ENCODE measurements around the gene PHF19.

The PHF19 gene

GRCh38 chr9:120853198-120853597 lies 23.8 kb downstream of the PHF19 start:
- no peak for DNase-seq (ENCODE audit: low spot score)

GRCh38 chr9:120852240-120853010 lies 24.6 kb downstream of the PHF19 start:
- no peak for DNase-seq (ENCODE audit: low spot score)

DNA sequence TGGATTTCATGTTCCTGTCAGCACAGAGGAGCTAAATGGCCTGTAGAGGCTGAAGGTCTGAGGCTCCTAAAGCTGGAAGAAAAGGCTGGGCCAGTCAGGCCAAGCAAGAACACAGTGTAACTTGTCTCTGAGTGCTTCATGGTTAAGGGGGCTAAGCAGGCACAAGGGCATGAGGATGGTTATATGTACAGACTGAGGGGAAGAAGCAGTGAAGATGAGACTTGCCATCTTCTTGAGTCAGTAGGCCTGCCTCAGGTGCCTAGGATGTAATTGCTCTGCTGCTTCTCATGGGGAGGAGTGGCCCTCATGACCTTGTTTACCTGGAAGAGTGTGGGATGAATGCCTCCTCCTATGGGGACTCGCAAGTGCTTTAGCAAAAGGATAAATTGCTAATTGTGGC lies 25.5 kb downstream of the PHF19 start:
- DNase-seq (ENCODE audit: low spot score), result no peak

DNA sequence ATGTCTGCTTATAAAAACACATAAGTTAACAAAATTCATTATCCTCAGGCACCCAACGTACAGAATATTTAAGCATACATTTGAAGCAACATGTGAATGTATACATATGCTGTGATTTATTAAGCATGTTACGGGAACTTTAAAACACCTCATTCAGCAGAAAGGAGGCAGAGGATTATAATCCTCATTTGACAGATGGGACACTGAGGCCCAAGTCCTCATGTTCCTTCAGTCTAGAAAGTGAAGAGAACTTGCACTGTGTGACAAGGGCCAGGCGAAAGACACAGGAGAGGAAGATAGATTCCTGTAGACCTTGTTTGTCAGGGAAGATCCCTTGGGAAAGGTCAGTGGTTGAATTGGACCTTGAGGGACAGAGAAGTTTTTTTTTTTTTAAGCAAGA lies 26.7 kb downstream of the PHF19 start:
- DNase-seq (ENCODE audit: low spot score), result no peak

GRCh38 chr9:120846906-120847305 lies 30.1 kb downstream of the PHF19 start:
- no peak for DNase-seq (ENCODE audit: low spot score)

- DNase-seq (ENCODE audit: low spot score), result peak; percentile 80
Observed at GRCh38 chr9:120846251-120846889, 30.6 kb downstream of the PHF19 start.

DNA sequence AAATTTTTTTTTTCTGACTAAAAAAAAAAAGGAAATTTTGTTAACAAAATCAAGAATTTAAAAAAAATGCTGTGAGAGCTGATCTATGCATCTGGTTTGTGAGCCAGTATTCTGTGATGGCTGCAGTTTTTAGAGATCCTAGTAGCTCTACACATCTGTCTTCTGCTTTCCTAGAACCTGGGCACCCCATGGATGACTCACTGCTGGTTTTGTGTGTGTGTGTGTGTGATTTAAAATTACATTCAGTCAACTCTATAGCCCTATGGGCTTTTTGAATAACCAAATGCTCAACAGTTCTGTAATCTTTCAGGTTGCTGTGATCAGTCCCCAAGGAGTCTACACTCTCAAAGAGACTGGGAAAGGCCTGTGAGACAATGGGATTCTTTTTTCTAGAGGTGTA lies 31.7 kb downstream of the PHF19 start:
- peak; percentile 76 for DNase-seq (ENCODE audit: low spot score)

DNA sequence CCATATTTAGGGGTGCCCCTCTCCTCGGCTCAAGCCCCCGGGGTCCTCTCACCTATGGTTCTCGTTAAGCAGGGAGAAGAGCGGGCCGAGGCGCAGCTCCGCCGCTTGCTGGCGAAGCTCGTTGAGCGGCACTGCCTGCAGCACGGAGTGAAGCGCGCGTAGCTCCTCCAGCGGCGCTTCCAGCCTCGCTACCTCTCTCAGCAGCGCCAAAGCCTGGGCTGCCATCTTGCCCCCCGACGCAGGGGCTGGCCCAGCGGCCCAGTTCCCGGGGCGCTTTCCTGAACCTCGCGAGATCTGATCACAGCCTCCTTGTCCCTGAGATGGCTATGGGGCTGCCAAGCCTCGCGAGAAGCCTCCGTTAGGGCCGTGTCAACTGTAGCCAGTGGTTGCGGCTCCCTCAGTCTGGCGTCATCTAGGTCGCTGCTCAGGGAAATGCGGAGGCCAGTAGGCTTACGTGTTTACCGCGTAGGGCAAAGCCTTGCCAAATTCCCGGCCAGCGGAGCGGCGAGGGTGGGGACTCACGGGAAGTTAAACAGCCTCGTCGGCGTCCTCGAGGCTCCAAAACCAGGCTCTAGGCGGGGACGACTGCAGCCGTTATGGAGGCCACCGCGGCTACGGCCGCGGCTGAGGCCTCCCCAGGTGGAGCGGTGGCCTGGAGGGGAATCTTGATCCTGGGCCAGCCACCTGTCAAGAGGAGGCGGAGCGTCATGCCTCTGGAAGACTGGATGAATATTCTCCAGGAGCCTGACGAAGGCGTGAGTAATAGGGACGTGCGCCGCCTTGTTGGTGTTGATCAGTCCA lies 34.1 kb downstream of the PHF19 start, which contains the start of gene PSMD5:
PSMD5 (minus strand) TSS at position 238 of the 801 bp plus-strand sequence; CDS start at position 225, 13 bp downstream.
- DNase-seq (ENCODE audit: low spot score), result peak; percentile 99

DNA sequence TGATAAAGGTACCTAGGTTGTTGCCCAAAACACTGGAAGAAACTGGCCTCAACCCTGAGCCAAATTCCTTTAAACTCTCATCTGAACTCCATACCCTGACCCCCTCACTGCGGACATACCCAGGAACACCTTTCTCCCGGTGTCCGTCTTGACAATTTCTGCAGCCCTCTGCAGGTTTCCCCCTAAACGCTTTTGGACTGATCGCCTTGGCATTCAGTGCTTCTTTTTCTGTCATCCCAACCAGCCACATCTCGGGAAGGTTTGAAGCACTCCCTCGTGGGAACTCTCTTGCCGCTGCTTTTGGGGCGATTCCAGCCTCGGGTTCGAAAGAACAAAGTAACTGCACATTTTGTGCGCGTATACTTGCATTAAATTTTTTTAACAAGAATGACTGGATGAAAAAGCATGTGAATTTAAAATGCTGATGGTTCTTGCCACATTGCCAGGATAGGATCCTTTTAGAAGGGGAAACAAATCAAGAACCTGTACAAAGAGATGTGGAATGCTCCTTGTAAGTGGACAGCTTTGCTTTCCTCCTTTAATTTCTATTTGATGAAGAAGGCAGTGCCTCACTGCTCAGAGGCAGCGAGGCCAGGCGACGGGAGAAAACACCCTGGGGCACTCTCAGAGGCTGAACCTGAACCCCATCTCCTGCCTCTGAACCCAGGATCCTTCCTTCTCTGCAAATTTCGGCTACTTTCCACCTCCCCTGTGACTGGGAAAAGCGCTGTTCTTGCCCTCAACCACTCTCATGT lies 34.9 kb downstream of the PHF19 start:
- no peak for DNase-seq (ENCODE audit: low spot score)

DNA sequence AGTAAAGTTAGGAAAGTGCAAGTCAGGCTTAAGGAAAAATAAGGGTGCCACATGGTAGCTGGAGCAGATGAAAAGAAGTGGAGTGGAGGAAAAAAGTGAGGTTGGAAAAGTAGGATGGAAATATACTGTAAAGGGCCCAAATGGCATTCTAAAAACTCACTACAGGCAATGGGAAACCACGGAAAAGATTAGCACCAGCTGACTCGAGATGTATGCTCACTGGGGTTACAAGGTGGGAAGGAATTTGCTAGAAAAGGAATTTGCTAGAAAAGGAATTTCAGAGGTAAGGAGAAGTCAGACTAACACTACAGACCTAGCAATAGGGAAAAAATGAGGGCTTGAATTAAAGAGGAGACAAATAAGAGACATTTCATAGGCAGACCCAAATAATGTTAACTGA lies 37.8 kb downstream of the PHF19 start:
- no peak for DNase-seq (ENCODE audit: low spot score)

GRCh38 chr9:120837921-120838320 lies 39.1 kb downstream of the PHF19 start:
- no peak for DNase-seq (ENCODE audit: low spot score)

DNA sequence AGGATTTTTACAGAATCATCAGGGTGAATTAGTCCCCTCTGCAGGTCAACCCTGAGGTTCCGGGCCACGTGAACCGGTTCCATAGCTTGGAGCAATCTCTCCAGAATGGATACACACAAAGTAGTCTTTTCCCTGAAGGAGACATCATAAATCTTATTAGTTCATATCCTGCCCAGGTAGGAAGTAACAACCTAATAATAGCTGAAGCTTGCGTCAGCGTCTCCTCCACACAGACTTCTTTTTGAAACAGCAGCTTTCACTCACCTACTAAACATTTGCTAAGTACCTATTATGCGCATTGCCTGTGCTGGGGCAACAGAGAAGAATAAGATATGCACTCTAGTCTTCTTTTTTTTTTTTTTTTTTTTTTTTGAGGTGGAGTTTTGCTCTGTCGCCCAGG lies 43.7 kb downstream of the PHF19 start:
- DNase-seq (ENCODE audit: low spot score), result no peak

GRCh38 chr9:120832807-120833206 lies 44.2 kb downstream of the PHF19 start:
- no peak for DNase-seq (ENCODE audit: low spot score)

GRCh38 chr9:120830865-120831264 lies 46.1 kb downstream of the PHF19 start:
- DNase-seq (ENCODE audit: low spot score), result no peak

DNA sequence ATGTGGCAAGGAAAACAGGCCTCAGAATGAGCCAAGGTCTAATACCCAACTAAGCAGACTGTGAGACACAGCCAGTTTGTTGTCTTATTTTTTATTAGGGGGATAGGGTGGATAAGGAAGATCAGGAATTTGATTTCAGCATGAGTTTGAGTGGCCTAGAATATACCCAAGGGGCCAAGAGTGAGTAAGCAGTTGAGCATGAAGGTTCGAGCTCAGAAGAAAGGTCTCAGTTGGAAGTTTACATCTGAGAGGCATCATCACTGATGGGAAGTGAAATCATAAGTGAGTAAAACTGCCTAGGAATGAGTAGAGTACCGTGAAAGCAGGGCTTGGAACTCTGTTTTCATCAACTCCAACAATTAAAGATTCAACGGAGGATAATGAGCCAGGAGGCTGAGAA lies 46.8 kb downstream of the PHF19 start:
- DNase-seq (ENCODE audit: low spot score), result no peak

DNA sequence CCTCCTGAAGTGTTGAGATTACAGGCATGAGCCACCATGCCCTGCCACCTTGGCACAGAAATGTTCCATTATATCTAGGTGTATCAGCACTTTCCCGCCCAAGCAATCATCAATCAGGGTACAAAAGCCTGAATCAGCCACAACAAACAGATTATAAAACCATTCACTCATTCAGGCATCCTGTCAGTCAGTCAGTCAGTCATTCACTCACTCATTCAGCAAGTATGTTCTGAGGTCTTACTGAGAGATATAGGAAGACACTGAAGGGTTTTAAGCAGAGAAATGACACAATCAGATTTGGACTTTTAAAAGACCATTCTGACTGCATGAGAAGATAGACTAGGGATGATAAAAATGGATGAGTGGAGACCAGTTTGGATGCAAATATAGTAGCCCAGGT lies 47.3 kb downstream of the PHF19 start:
- DNase-seq (ENCODE audit: low spot score), result no peak

DNA sequence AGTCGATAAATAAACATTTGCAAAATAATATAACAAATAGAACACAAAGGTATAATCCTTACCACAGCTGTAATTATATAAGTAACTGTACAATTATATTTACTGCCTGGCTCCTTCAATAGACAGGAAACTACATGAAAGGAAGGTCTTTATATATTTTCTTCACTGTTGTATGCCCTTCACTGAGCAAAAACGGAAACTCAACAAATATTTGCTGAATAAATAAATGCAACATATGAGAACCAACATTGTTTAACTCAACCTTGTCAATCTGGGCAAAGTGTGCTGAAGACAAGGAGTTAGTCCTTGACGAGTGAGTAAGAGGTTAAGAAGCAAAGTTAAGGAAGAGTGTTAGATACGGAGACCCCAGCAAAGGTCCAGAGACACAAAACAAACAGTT lies 56.9 kb downstream of the PHF19 start:
- DNase-seq (ENCODE audit: low spot score), result no peak

GRCh38 chr9:120818595-120818994 lies 58.4 kb downstream of the PHF19 start:
- DNase-seq (ENCODE audit: low spot score), result no peak

GRCh38 chr9:120815075-120815474 lies 61.9 kb downstream of the PHF19 start:
- DNase-seq (ENCODE audit: low spot score), result no peak

DNA sequence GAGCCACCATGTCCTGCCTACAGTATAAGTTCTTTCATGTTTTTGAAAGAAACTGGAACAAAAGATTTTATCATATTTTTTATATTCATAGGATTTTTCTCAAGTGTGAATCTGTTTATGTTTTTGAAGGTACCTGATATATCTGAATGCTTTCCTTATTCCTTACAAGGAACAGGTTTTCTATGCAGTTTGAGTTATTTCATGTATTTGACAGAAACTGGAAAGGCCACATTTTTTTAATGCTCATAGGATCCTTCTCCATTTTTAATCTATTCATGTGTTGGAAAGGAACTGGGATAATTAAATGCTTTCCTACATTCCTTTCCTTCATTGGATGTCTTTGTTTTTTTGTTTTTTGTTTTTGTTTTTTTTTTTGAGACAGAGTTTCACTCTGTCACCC lies 68.1 kb downstream of the PHF19 start:
- no peak for DNase-seq (ENCODE audit: low spot score)

DNA sequence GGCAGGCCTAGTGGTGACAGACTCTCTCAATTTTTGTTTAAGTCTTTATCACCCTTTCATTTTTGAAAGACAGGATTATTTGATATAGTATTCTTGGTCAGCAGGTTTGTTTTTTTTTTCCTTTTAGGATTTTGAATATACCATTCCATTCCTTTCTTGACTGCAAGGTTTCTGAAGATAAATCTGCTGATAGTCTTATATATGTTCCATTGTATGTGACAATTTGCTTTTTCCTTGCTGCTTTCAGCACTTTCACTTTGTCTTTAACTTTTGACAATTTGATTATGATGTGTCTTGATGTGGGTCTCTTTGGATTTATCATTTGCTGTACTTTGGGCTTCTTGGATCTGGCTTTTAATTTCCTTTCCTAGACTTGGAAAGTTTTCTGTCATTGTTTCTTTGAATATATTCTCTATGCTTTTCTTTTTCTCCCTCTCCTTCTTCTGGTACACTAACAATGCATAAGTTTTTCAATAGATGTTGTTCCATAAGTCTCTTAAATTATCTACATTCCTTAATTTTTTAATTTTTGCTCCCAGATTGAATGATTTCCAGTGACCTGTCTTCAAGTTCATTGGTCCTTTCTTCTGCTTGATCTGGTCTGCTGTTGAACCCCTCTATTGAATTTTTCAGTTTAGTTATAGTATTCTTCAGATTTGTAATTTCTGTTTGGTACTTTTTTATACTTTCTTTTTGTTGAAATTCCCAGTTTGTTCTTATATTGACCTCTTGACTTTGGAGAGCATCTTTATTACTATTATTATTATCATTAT lies 69.2 kb downstream of the PHF19 start:
- DNase-seq (ENCODE audit: low spot score), result no peak

All from activated CD4-positive, alpha-beta T cell treated with anti-CD3 and anti-CD28 coated beads, Interleukin-2, Interleukin-4, amounts not matched to agents 100 ng/mL and 50 ng/mL, durations not matched to agents 16 hours and 8 hours (primary cell).